NCI-H1092 (cell line): ENCODE results near the gene CDH4.

ENCODE experiments used
- DNase-seq: peaks from one replicate; lab custom pipeline; 2025; lab: John Stamatoyannopoulos, UW

The CDH4 gene

GRCh38 chr20:61788343-61788742 lies 536.3 kb downstream of the CDH4 start:
- no peak for DNase-seq

- no peak for DNase-seq
Measured at GRCh38 chr20:61789329-61789728, 537.3 kb downstream of the CDH4 start.

GRCh38 chr20:61790116-61790827 lies 538.2 kb downstream of the CDH4 start:
- no peak for DNase-seq

- DNase-seq = no peak
Measured at GRCh38 chr20:61791995-61792394, 539.9 kb downstream of the CDH4 start.

- DNase-seq = no peak
Measured at GRCh38 chr20:61795669-61796630, 543.9 kb downstream of the CDH4 start.

- DNase-seq = no peak
Measured at GRCh38 chr20:61796738-61797137, 544.7 kb downstream of the CDH4 start.

- DNase-seq = no peak
Measured at GRCh38 chr20:61797200-61797599, 545.1 kb downstream of the CDH4 start.

- no peak for DNase-seq
Measured at GRCh38 chr20:61797971-61798411, 545.9 kb downstream of the CDH4 start.

- DNase-seq = no peak
Measured at GRCh38 chr20:61798632-61799031, 546.6 kb downstream of the CDH4 start.

GRCh38 chr20:61799394-61799923 lies 547.4 kb downstream of the CDH4 start:
- DNase-seq = no peak

- DNase-seq = no peak
Measured at GRCh38 chr20:61799928-61800327, 547.9 kb downstream of the CDH4 start.

GRCh38 chr20:61800359-61801064 lies 548.5 kb downstream of the CDH4 start:
- DNase-seq = no peak

- no peak for DNase-seq
Measured at GRCh38 chr20:61801065-61801360, 549.0 kb downstream of the CDH4 start.

GRCh38 chr20:61801428-61801827 lies 549.4 kb downstream of the CDH4 start:
- DNase-seq = no peak

GRCh38 chr20:61801857-61802442 lies 549.9 kb downstream of the CDH4 start:
- no peak for DNase-seq

- DNase-seq = no peak
Measured at GRCh38 chr20:61802721-61803311, 550.8 kb downstream of the CDH4 start.

- no peak for DNase-seq
Measured at GRCh38 chr20:61803416-61803914, 551.4 kb downstream of the CDH4 start.

- no peak for DNase-seq
Measured at GRCh38 chr20:61803915-61804751, 552.1 kb downstream of the CDH4 start.

GRCh38 chr20:61804752-61805295 lies 552.8 kb downstream of the CDH4 start:
- DNase-seq = no peak

GRCh38 chr20:61805365-61805764 lies 553.3 kb downstream of the CDH4 start:
- DNase-seq = no peak
